Measurements from ENCODE around the gene MRPS23. TPM values are rescaled to one million over a fixed set of nuclear protein-coding genes. Genes with fewer than 3 reads are reported as not detected.

Gene MRPS23
- total RNA-seq, 5 donors from 2014 or later (not counting 1 experiment from before 2014, with no cell fraction given), result 13.3 to 32.3 (median 25.2) TPM

DNA sequence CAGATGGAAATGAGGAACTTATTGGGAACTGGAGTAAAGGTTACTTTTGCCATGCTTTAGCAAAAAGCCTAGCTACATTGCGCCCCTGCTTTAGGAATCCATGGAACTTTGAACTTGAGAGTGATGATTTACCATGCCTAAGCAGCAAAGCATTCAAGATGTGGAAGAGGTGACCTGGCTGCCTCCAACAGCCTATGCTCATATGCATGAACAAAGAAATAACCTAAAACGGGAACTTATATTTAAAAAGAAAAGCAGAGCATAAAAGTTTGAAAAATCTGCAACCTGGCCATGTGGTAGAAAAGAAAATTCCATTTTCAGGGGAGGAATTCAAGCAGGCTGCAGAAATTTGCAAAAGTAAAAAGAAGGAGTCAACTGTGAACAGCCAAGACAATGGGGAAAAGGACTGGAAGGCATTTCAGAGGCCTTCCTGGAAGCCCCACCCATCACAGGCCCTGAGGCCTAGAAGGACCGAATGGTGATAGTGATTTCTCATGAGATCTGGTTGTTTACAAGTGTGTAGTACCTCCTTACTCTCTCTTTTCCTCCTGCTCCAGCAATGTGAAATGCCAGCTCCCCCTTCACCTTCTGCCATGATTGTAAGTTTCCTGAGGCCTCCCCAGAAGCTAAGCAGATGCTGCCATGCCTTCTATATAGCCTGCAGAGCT lies 48.7 kb downstream of the MRPS23 start:
- ChIA-PET CTCF (no interaction called here), POLR2A (no interaction called here)
- H3K27me3 Mint-ChIP-seq, result peaks cover 5 to 8% of the 10 kb centered on the region in 2 donors
- Histone ChIP-seq H3K4me3 (ENCODE audit: control insufficient read depth in 1 of 2, extremely low read depth in 1 of 2, low read length in 1 of 2) (no peak overlapping the region), H3K27ac (ENCODE audit: low read length) (no peak overlapping the region), H3K4me1 (ENCODE audit: control insufficient read depth in 1 of 2, extremely low read depth in 1 of 2, insufficient read depth in 2 of 2, low read length in 2 of 2) (no peaks in the 10 kb centered on the region), H3K27me3 (replicated peaks in 1 of 2; ENCODE audit: control insufficient read depth in 2 of 2, extremely low read depth in 1 of 2, insufficient read depth in 2 of 2, low read length in 1 of 2) (no peaks in the 10 kb centered on the region), H3K9me3 (no peaks in the 10 kb centered on the region), H3K36me3 (ENCODE audit: control insufficient read depth in 2 of 2, extremely low read depth in 1 of 2, insufficient read depth in 1 of 2, low read length in 1 of 2) (no peaks in the 10 kb centered on the region)
- no peak for DNase-seq
- H3K27ac Mint-ChIP-seq, result no peak overlapping the region
- H3K36me3 Mint-ChIP-seq, result no peaks in the 10 kb centered on the region
- H3K9me3 Mint-ChIP-seq, result peaks cover 12 to 18% (median 17%) of the 10 kb centered on the region in 3 donors
- no peak for ATAC-seq (replicated peaks in 1 of 4)
- WGBS (ENCODE audit: insufficient coverage), result no CpG with 5 or more reads among the region's 3 CpGs
- no peak overlapping the region for H3K4me3 Mint-ChIP-seq
- no peaks in the 10 kb centered on the region for H3K4me1 Mint-ChIP-seq

DNA sequence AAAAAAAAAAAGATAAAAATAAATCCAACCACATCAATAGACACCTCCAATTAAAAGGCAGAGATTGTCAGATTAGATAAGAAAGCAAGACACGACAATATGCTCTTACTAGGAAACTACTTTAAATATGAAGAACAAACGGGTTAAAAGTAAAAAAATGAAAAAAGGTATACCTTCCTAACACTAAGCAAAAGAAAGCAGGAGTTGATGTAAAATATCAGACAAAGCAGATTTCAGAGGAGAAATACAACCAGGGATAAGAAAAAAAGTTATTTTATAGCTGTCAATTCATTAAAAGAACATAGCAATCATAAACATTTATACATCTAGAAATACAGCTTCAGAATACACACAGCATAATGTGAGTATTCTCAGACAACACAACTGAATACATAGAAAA lies 55.0 kb downstream of the MRPS23 start:
- Mint-ChIP-seq H3K27ac (no peak overlapping the region), H3K9me3 (no peaks in the 10 kb centered on the region), H3K4me1 (peaks cover 8 to 11% (median 8%) of the 10 kb centered on the region in 3 donors), H3K36me3 (no peaks in the 10 kb centered on the region), H3K27me3 (peaks cover 3 to 13% of the 10 kb centered on the region in 2 donors), H3K4me3 (no peak overlapping the region)
- no peak for ATAC-seq (replicated peaks in 1 of 4)
- H3K9me3 ChIP-seq, result no peaks in the 10 kb centered on the region
- no peak overlapping the region for H3K4me3 ChIP-seq (ENCODE audit: control insufficient read depth in 1 of 2, extremely low read depth in 1 of 2, low read length in 1 of 2)
- no peaks in the 10 kb centered on the region for H3K36me3 ChIP-seq (ENCODE audit: control insufficient read depth in 2 of 2, extremely low read depth in 1 of 2, insufficient read depth in 1 of 2, low read length in 1 of 2)
- H3K4me1 ChIP-seq (ENCODE audit: control insufficient read depth in 1 of 2, extremely low read depth in 1 of 2, insufficient read depth in 2 of 2, low read length in 2 of 2), result no peaks in the 10 kb centered on the region
- H3K27me3 ChIP-seq (replicated peaks in 1 of 2; ENCODE audit: control insufficient read depth in 2 of 2, extremely low read depth in 1 of 2, insufficient read depth in 2 of 2, low read length in 1 of 2), result peaks cover 0 to 24% of the 10 kb centered on the region in 2 experiments
- no CpG with 5 or more reads among the region's 2 CpGs for WGBS (ENCODE audit: insufficient coverage)
- ChIA-PET POLR2A (no interaction called here), CTCF (interaction anchor here (0.6 to 0.7 kb wide), 2 partner anchors 9 to 1516 kb away, joined by 3 read pairs; no protein-coding TSS in a partner anchor)
- H3K27ac ChIP-seq (ENCODE audit: low read length), result no peak overlapping the region
- no peak for DNase-seq

DNA sequence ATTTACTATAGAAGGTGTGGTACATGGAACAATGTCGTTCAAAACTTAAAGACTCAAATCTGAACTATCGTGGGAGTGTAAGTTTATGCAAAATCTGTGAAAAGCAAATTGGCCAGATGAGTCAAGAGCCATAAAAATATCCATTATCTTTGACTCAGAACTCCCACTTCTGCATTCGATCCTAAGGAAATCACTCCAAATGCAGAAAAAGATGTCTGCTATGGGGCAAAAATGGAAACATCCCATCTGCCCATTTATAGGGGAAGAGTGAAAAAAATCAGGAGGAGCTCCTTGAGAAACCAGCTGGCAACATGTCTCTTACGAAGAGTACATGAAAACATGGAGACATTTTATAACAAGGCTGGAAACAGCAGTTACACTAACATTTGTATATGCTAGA lies 61.1 kb downstream of the MRPS23 start:
- WGBS (ENCODE audit: insufficient coverage), result no CpG with 5 or more reads among the region's 4 CpGs
- Histone ChIP-seq H3K27ac (ENCODE audit: low read length) (no peak overlapping the region), H3K27me3 (replicated peaks in 1 of 2; ENCODE audit: control insufficient read depth in 2 of 2, extremely low read depth in 1 of 2, insufficient read depth in 2 of 2, low read length in 1 of 2) (peaks cover 4 to 40% of the 10 kb centered on the region in 2 experiments), H3K4me1 (ENCODE audit: control insufficient read depth in 1 of 2, extremely low read depth in 1 of 2, insufficient read depth in 2 of 2, low read length in 2 of 2) (no peaks in the 10 kb centered on the region), H3K9me3 (no peaks in the 10 kb centered on the region), H3K4me3 (ENCODE audit: control insufficient read depth in 1 of 2, extremely low read depth in 1 of 2, low read length in 1 of 2) (no peak overlapping the region), H3K36me3 (ENCODE audit: control insufficient read depth in 2 of 2, extremely low read depth in 1 of 2, insufficient read depth in 1 of 2, low read length in 1 of 2) (no peaks in the 10 kb centered on the region)
- ChIA-PET CTCF (no interaction called here), POLR2A (interaction anchor here in 1 of 2 donors (0.7 kb wide), 1 partner anchor 213 kb away, joined by 3 read pairs; no protein-coding TSS in a partner anchor)
- Mint-ChIP-seq H3K4me3 (no peak overlapping the region), H3K27ac (no peak overlapping the region), H3K27me3 (peaks cover 34 to 37% of the 10 kb centered on the region in 2 donors), H3K9me3 (no peaks in the 10 kb centered on the region), H3K4me1 (no peaks in the 10 kb centered on the region), H3K36me3 (no peaks in the 10 kb centered on the region)
- no peak for DNase-seq
- no peak for ATAC-seq (replicated peaks in 1 of 4)

DNA sequence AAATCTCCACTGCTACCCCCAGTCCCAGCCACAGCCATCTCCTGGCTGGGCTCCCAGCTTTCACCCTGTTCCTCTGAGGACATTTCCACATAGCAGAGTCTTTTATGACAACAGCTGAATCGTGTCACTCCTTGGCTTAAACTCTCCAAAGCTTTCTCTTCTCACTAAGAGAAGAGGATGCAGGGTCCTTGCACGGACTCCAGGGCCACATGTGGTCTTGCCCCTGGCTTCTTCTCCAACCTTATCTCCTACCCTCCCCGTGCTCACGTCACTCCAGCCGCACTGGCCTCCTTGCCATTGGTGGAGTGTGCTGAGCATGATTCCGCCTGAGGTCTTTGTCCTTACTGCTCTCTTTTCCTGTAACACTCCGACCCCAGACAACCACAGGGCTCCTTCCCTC lies 64.8 kb downstream of the MRPS23 start:
- Histone ChIP-seq H3K4me1 (ENCODE audit: control insufficient read depth in 1 of 2, extremely low read depth in 1 of 2, insufficient read depth in 2 of 2, low read length in 2 of 2) (peaks cover 0 to 12% of the 10 kb centered on the region in 2 experiments), H3K27me3 (replicated peaks in 1 of 2; ENCODE audit: control insufficient read depth in 2 of 2, extremely low read depth in 1 of 2, insufficient read depth in 2 of 2, low read length in 1 of 2) (peaks cover 4 to 44% of the 10 kb centered on the region in 2 experiments), H3K27ac (ENCODE audit: low read length) (no peak overlapping the region), H3K4me3 (ENCODE audit: control insufficient read depth in 1 of 2, extremely low read depth in 1 of 2, low read length in 1 of 2) (no peak overlapping the region), H3K36me3 (ENCODE audit: control insufficient read depth in 2 of 2, extremely low read depth in 1 of 2, insufficient read depth in 1 of 2, low read length in 1 of 2) (no peaks in the 10 kb centered on the region), H3K9me3 (no peaks in the 10 kb centered on the region)
- ChIA-PET CTCF (interaction anchor here in 1 of 2 donors (0.5 kb wide), 1 partner anchor 527 kb away, joined by 3 read pairs; no protein-coding TSS in a partner anchor), POLR2A (no interaction called here)
- Mint-ChIP-seq H3K4me3 (no peak overlapping the region), H3K27ac (no peak overlapping the region), H3K27me3 (peaks cover 29 to 35% of the 10 kb centered on the region in 2 donors), H3K4me1 (peaks cover 0 to 8% (median 6%) of the 10 kb centered on the region in 3 donors), H3K36me3 (no peaks in the 10 kb centered on the region), H3K9me3 (no peaks in the 10 kb centered on the region)
- WGBS (ENCODE audit: insufficient coverage), result 83% methylated on average over 4 of the region's 7 CpGs
- no peak for ATAC-seq (replicated peaks in 1 of 4)
- no peak for DNase-seq

Other genes starting within 250 kb of the MRPS23 start
- not detected for gene CCDC182, start 104.7 kb downstream of the MRPS23 start, total RNA-seq
- 1 to 10 TPM in 1 of 5 donors, under 1 TPM in 3, not detected in 1; 0.33 to 1.4 (median 0.74) TPM for gene CUEDC1, start 105.4 kb upstream of the MRPS23 start, total RNA-seq
- 10 to 100 TPM; 43.1 to 68.1 (median 63.8) TPM for gene VEZF1, start 138.2 kb upstream of the MRPS23 start, total RNA-seq
- gene SRSF1, start 157.2 kb upstream of the MRPS23 start, total RNA-seq, result 100 to 1,000 TPM; 112 to 266 (median 261) TPM
- gene DYNLL2, start 233.4 kb upstream of the MRPS23 start, total RNA-seq, result 10 to 100 TPM; 30.4 to 42.1 (median 34.9) TPM

Measured in T-cell (primary cell).